NCI-H2196 treated with DMSO at 0.1 percent for 48 hours (cell line): ENCODE results near the gene MPI.
"Not testable (repeated sequence)": the region's sequence is repeated elsewhere in the genome, so short reads cannot be mapped to it uniquely, and the experiment has no call there.

Experiments
- DNase-seq: peaks from one replicate; lab custom pipeline; 2025; ENCODE audit not compliant: unreplicated experiment; lab: John Stamatoyannopoulos, UW

The MPI gene

GRCh38 chr15:74863239-74864056, 26.4 kb upstream of the MPI start:
- DNase-seq = no peak

GRCh38 chr15:74864296-74864695, 25.5 kb upstream of the MPI start:
- no peak for DNase-seq

- no peak for DNase-seq
Measured at GRCh38 chr15:74865316-74865715, 24.5 kb upstream of the MPI start.

- no peak for DNase-seq
Measured at GRCh38 chr15:74866090-74866489, 23.8 kb upstream of the MPI start.

- DNase-seq = no peak
Measured at GRCh38 chr15:74867466-74868038, 22.3 kb upstream of the MPI start.

GRCh38 chr15:74868059-74868458, 21.8 kb upstream of the MPI start:
- DNase-seq = no peak

GRCh38 chr15:74869372-74869725, 20.5 kb upstream of the MPI start:
- DNase-seq = no peak

GRCh38 chr15:74869726-74870407, 20.0 kb upstream of the MPI start:
- DNase-seq = no peak

- DNase-seq = no peak
Measured at GRCh38 chr15:74870436-74871215, 19.2 kb upstream of the MPI start.

- no peak for DNase-seq
Measured at GRCh38 chr15:74872702-74873035, 17.2 kb upstream of the MPI start.

- DNase-seq = peak; percentile 57
Measured at GRCh38 chr15:74873036-74873755, 16.6 kb upstream of the MPI start, which contains the start of gene SCAMP2. Gene SCAMP2 (minus strand): TSS chr15:74873365. CDS start chr15:74873255, 110 bp downstream.

GRCh38 chr15:74873756-74874424, 16.0 kb upstream of the MPI start:
- DNase-seq = no peak

GRCh38 chr15:74878273-74878672, 11.6 kb upstream of the MPI start:
- DNase-seq = no peak

- no peak for DNase-seq
Measured at GRCh38 chr15:74882528-74882927, 7.3 kb upstream of the MPI start.

GRCh38 chr15:74884428-74885223, 5.2 kb upstream of the MPI start:
- DNase-seq = no peak

- no peak for DNase-seq
Measured at GRCh38 chr15:74885461-74885860, 4.4 kb upstream of the MPI start.

- not testable (repeated sequence) for DNase-seq
Measured at GRCh38 chr15:74887537-74888193, 2.2 kb upstream of the MPI start.

GRCh38 chr15:74888716-74889115, 1.1 kb upstream of the MPI start:
- DNase-seq = no peak

GRCh38 chr15:74889390-74889882, 406 bp upstream of the MPI start:
- DNase-seq = no peak
